ENCODE data around the gene ME3. TPM values are rescaled to one million over a fixed set of nuclear protein-coding genes. Genes with fewer than 3 reads are reported as not detected.

Gene ME3
- polyA plus RNA-seq, 1 donor (not counting 4 experiments of a cell fraction or from before 2014, with no cell fraction given), result 1.0 TPM

DNA sequence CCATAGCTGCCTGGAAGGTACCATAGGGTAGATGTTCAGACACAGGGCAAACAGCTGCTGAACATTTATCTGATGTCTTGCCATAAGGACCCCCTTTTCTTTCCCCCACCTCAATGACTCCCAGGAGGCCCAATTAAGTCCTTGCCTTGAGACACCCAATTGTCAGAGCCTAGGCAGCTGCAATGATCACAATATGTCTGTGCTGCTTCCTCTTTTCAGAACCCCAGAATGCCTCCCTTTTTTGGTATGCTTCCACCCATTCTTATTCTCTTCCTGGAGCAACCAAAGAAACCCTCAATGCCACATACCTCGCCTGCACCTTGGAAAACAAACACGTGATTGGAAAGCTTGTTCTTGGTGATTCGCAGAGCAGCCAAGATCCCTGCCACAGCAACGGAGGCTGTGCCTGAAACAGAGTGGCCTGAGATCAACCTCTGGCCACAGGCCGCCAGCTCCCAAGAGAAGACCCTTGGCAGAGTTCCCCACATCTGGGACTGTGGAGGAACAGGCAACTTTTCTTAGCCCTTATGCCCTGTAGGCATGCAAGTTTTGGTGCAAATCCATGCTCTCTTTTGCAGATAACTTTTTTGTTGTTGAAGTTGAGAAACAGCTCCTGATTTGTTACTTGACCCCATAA, 222.3 kb downstream of the ME3 start:
- Histone ChIP-seq H3K4me2 (ENCODE audit: control insufficient read depth, extremely low read depth, insufficient read depth, low read depth, low read length) (no peak overlapping the region), H3K27ac (ENCODE audit: control insufficient read depth, insufficient read depth, low read length) (no peak overlapping the region), H3K27me3 (ENCODE audit: control insufficient read depth, extremely low read depth, insufficient read depth, low read length) (no peaks in the 10 kb centered on the region), H3K36me3 (ENCODE audit: control insufficient read depth in 2 of 2, extremely low read depth in 1 of 2, insufficient read depth in 2 of 2, low read length in 2 of 2) (no peaks in the 10 kb centered on the region), H3K9ac (ENCODE audit: control insufficient read depth, extremely low read depth, insufficient read depth, low read length) (no peak overlapping the region), H3K4me3 (ENCODE audit: control insufficient read depth in 2 of 3, extremely low read depth in 1 of 3, insufficient read depth in 2 of 3, low read depth in 1 of 3, low read length in 3 of 3) (no peak overlapping the region), H3K4me1 (ENCODE audit: control insufficient read depth, extremely low read depth, insufficient read depth, low read length) (no peaks in the 10 kb centered on the region), H3K9me1 (ENCODE audit: control insufficient read depth, extremely low read depth, insufficient read depth, low read length) (no peaks in the 10 kb centered on the region), H3K79me2 (ENCODE audit: control insufficient read depth, insufficient read depth, low read length) (no peaks in the 10 kb centered on the region), H3K9me3 (ENCODE audit: control insufficient read depth, low read depth, low read length) (no peaks in the 10 kb centered on the region), H2AFZ (ENCODE audit: control insufficient read depth, low read length) (no peak overlapping the region), H4K20me1 (ENCODE audit: control insufficient read depth, extremely low read depth, insufficient read depth, low read length) (no peaks in the 10 kb centered on the region)
- no peak for FAIRE-seq
- TF ChIP-seq, protein P1, sequence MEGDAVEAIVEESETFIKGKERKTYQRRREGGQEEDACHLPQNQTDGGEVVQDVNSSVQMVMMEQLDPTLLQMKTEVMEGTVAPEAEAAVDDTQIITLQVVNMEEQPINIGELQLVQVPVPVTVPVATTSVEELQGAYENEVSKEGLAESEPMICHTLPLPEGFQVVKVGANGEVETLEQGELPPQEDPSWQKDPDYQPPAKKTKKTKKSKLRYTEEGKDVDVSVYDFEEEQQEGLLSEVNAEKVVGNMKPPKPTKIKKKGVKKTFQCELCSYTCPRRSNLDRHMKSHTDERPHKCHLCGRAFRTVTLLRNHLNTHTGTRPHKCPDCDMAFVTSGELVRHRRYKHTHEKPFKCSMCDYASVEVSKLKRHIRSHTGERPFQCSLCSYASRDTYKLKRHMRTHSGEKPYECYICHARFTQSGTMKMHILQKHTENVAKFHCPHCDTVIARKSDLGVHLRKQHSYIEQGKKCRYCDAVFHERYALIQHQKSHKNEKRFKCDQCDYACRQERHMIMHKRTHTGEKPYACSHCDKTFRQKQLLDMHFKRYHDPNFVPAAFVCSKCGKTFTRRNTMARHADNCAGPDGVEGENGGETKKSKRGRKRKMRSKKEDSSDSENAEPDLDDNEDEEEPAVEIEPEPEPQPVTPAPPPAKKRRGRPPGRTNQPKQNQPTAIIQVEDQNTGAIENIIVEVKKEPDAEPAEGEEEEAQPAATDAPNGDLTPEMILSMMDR (optimal IDR thresholded peaks at IDR 0.05 in 1 of 3, IDR thresholded peaks at IDR 0.05 in 1 of 3, conservative IDR thresholded peaks at IDR 0.05 in 1 of 3; ENCODE audit: extremely low read depth in 1 of 3, insufficient read depth in 2 of 3, low read length in 3 of 3), result no peak
- TF ChIP-seq EZH2 (IDR thresholded peaks at IDR 0.05; ENCODE audit: low read length), result no peak
- DNase-seq (ENCODE audit: low read depth, low spot score), result no peak
- dilution Hi-C loops (cut with MboI; ENCODE audit: extremely low pct_ligation_motif_present, low sequenced_read_pairs), result no loop called here

DNA sequence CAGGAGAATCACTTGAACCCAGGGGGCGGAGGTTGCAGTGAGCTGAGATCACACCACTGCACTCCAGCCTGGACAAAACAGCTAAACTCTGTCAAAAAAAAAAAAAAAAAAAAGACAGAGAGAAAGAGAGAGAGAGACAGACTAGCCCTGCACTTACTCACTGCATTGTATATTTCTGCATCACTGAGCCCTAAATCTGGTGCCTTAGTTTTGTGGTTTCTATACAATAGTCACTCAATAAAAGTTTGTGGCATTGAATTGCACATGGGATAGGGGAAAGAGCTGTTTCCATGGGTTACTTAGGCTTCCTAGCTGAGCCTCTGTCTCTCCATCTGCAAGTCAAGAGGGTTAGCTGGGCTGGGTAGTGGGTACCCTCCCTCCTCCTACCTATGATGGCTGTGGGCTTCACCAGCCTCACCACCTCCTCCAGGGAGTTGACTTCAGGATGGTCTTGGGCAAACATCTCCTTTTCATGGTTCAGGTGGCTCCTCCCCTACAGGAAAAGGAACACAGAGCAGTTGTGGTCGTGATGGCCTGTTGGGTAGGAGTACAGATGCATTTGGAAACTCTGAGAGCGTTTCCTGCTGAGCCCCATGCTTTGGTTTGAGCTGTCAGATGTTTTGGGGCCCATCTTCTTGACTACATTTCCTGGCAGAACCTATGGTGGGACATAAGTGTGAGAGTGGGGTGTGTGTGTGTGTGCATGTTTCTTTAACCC, 224.5 kb downstream of the ME3 start:
- no peaks in the 10 kb centered on the region for H3K9me1 ChIP-seq (ENCODE audit: control insufficient read depth, extremely low read depth, insufficient read depth, low read length)
- FAIRE-seq (no peak), DNase-seq (ENCODE audit: low read depth, low spot score) (no peak)
- H3K4me3 ChIP-seq (ENCODE audit: control insufficient read depth in 2 of 3, extremely low read depth in 1 of 3, insufficient read depth in 2 of 3, low read depth in 1 of 3, low read length in 3 of 3), result no peak overlapping the region
- no peak for TF ChIP-seq EZH2 (IDR thresholded peaks at IDR 0.05; ENCODE audit: low read length)
- TF ChIP-seq, protein P1 (optimal IDR thresholded peaks at IDR 0.05 in 1 of 3, IDR thresholded peaks at IDR 0.05 in 1 of 3, conservative IDR thresholded peaks at IDR 0.05 in 1 of 3; ENCODE audit: extremely low read depth in 1 of 3, insufficient read depth in 2 of 3, low read length in 3 of 3), result no peak
- H3K27me3 ChIP-seq (ENCODE audit: control insufficient read depth, extremely low read depth, insufficient read depth, low read length), result no peaks in the 10 kb centered on the region
- H3K9ac ChIP-seq (ENCODE audit: control insufficient read depth, extremely low read depth, insufficient read depth, low read length), result no peak overlapping the region
- H2AFZ ChIP-seq (ENCODE audit: control insufficient read depth, low read length), result no peak overlapping the region
- H3K4me1 ChIP-seq (ENCODE audit: control insufficient read depth, extremely low read depth, insufficient read depth, low read length), result no peaks in the 10 kb centered on the region
- H4K20me1 ChIP-seq (ENCODE audit: control insufficient read depth, extremely low read depth, insufficient read depth, low read length), result no peaks in the 10 kb centered on the region
- no peaks in the 10 kb centered on the region for H3K36me3 ChIP-seq (ENCODE audit: control insufficient read depth in 2 of 2, extremely low read depth in 1 of 2, insufficient read depth in 2 of 2, low read length in 2 of 2)
- no peaks in the 10 kb centered on the region for H3K9me3 ChIP-seq (ENCODE audit: control insufficient read depth, low read depth, low read length)
- H3K27ac ChIP-seq (ENCODE audit: control insufficient read depth, insufficient read depth, low read length), result no peak overlapping the region
- no peak overlapping the region for H3K4me2 ChIP-seq (ENCODE audit: control insufficient read depth, extremely low read depth, insufficient read depth, low read depth, low read length)
- H3K79me2 ChIP-seq (ENCODE audit: control insufficient read depth, insufficient read depth, low read length), result no peaks in the 10 kb centered on the region
- dilution Hi-C loops (cut with MboI; ENCODE audit: extremely low pct_ligation_motif_present, low sequenced_read_pairs), result no loop called here
